Chondrocyte (in vitro differentiated cells): ENCODE measurements around the gene ZNF732. TPM values are rescaled to one million over a fixed set of nuclear protein-coding genes. Genes with fewer than 3 reads are reported as not detected.
"Not testable (repeated sequence)": the region's sequence is repeated elsewhere in the genome, so short reads cannot be mapped to it uniquely, and the experiment has no call there.

Experiments
- DNase-seq: peaks from one replicate; pipeline ENCODE4 v3.0.0; 2021; ENCODE audit warnings: mixed read lengths, low spot score
- H3K27ac Mint-ChIP-seq: one replicate; pipeline ENCODE4 v1.8.0; 2021; ENCODE audit warnings: mild to moderate bottlenecking, moderate library complexity, mixed read lengths; ENCODE audit not compliant: unreplicated experiment
- H3K27me3 Mint-ChIP-seq: 2 replicates; pipeline ENCODE4 v1.8.0; 2021; ENCODE audit warnings: low read depth, mixed read lengths
- H3K36me3 Mint-ChIP-seq: 2 replicates; pipeline ENCODE4 v1.8.0; 2021; ENCODE audit warnings: low read depth, mixed read lengths
- H3K4me1 Mint-ChIP-seq: 2 replicates; pipeline ENCODE4 v1.8.0; 2021; ENCODE audit warnings: low read depth, mild to moderate bottlenecking, mixed read lengths
- H3K4me3 Mint-ChIP-seq: one replicate; pipeline ENCODE4 v1.8.0; 2021; ENCODE audit warnings: mild to moderate bottlenecking, moderate library complexity, mixed read lengths; ENCODE audit not compliant: unreplicated experiment
- H3K9me3 Mint-ChIP-seq: 2 replicates; pipeline ENCODE4 v1.8.0; 2021; ENCODE audit warnings: low read depth, mixed read lengths
- CTCF ChIP-seq: fragments of 200-600 bp; sonication (generic); IDR thresholded peaks from 2 replicates; pipeline ENCODE4 v1.5.0; 2021; ENCODE audit warnings: antibody characterized with exemption, mild to moderate bottlenecking, moderate library complexity
- total RNA-seq: library from RNA; stranded (reverse); gene quantifications from 3 replicates; pipeline ENCODE4 v1.2.1, GENCODE V29; 2021

Gene ZNF732
- total RNA-seq, 1 donor from 2014 or later, result 0.37 TPM

GRCh38 chr4:252065-252601, 53.1 kb downstream of the ZNF732 start:
- peaks cover 71% of the 10 kb centered on the region for H3K9me3 Mint-ChIP-seq
- DNase-seq, result no peak
- peaks cover 39% of the 10 kb centered on the region for H3K36me3 Mint-ChIP-seq
- H3K4me1 Mint-ChIP-seq, result no peaks in the 10 kb centered on the region
- no peak overlapping the region for H3K4me3 Mint-ChIP-seq
- TF ChIP-seq CTCF, result no peak
- no peaks in the 10 kb centered on the region for H3K27me3 Mint-ChIP-seq
- H3K27ac Mint-ChIP-seq, result no peak overlapping the region

GRCh38 chr4:244471-244870, 60.8 kb downstream of the ZNF732 start:
- Mint-ChIP-seq H3K27me3 (no peaks in the 10 kb centered on the region), H3K4me3 (no peak overlapping the region), H3K27ac (no peak overlapping the region), H3K36me3 (peaks cover 30% of the 10 kb centered on the region), H3K9me3 (peaks cover 58% of the 10 kb centered on the region), H3K4me1 (peaks cover 4% of the 10 kb centered on the region)
- peak; percentile 75 for TF ChIP-seq CTCF
- no peak for DNase-seq

GRCh38 chr4:243426-243825, 61.8 kb downstream of the ZNF732 start:
- Mint-ChIP-seq H3K27ac (no peak overlapping the region), H3K4me1 (peaks cover 4% of the 10 kb centered on the region), H3K36me3 (peaks cover 31% of the 10 kb centered on the region), H3K27me3 (no peaks in the 10 kb centered on the region), H3K9me3 (peaks cover 53% of the 10 kb centered on the region), H3K4me3 (no peak overlapping the region)
- TF ChIP-seq CTCF, result no peak
- no peak for DNase-seq

GRCh38 chr4:242121-242848, 63.0 kb downstream of the ZNF732 start:
- TF ChIP-seq CTCF, result peak; percentile 77
- DNase-seq, result no peak
- peaks cover 27% of the 10 kb centered on the region for H3K36me3 Mint-ChIP-seq
- H3K4me1 Mint-ChIP-seq, result peaks cover 4% of the 10 kb centered on the region
- H3K27ac Mint-ChIP-seq, result no peak overlapping the region
- H3K9me3 Mint-ChIP-seq, result peaks cover 47% of the 10 kb centered on the region
- H3K4me3 Mint-ChIP-seq, result peak overlapping the region; percentile 60
- H3K27me3 Mint-ChIP-seq, result no peaks in the 10 kb centered on the region

- Mint-ChIP-seq H3K9me3 (peaks cover 40% of the 10 kb centered on the region), H3K36me3 (peaks cover 20% of the 10 kb centered on the region)
- not testable (repeated sequence) for H3K27ac Mint-ChIP-seq, H3K4me3 Mint-ChIP-seq, H3K4me1 Mint-ChIP-seq, H3K27me3 Mint-ChIP-seq, DNase-seq
Measured at GRCh38 chr4:241411-241810, 63.9 kb downstream of the ZNF732 start.

GRCh38 chr4:236028-236427, 69.2 kb downstream of the ZNF732 start:
- no peak for TF ChIP-seq CTCF
- no peaks in the 10 kb centered on the region for H3K27me3 Mint-ChIP-seq

More at GRCh38 chr4:236028-236427, 69.2 kb downstream of the ZNF732 start:
- no peak overlapping the region for H3K4me3 Mint-ChIP-seq
- peaks cover 42% of the 10 kb centered on the region for H3K9me3 Mint-ChIP-seq
- no peak overlapping the region for H3K27ac Mint-ChIP-seq
- no peak for DNase-seq
- H3K36me3 Mint-ChIP-seq, result peaks cover 12% of the 10 kb centered on the region
- no peaks in the 10 kb centered on the region for H3K4me1 Mint-ChIP-seq
